GM12878 (cell line): ENCODE measurements around the gene TM9SF4. TPM values are rescaled to one million over a fixed set of nuclear protein-coding genes. Genes with fewer than 3 reads are reported as not detected.

Source experiments
- CUX1 ChIP-seq: IDR thresholded peaks from 2 replicates; pipeline ENCODE4 v1.6.1; 2012; ENCODE audit warnings: improper control_type of control experiment, low read depth, low read length; ENCODE audit not compliant: insufficient replicate concordance
- SMAD5 ChIP-seq: IDR thresholded peaks from 2 replicates; pipeline ENCODE4 v1.6.1; 2016; ENCODE audit warnings: antibody characterized with exemption, low read depth
- SMARCA5 ChIP-seq: fragments of 450-650 bp; IDR thresholded peaks from 2 replicates; pipeline ENCODE4 v1.6.1; 2017; ENCODE audit warnings: mild to moderate bottlenecking
- TCF7 ChIP-seq: IDR thresholded peaks from 2 replicates; pipeline ENCODE4 v1.6.1; 2014; ENCODE audit warnings: antibody characterized with exemption, borderline replicate concordance
- polyA plus RNA-seq, 11 experiments: library from polyadenylated mRNA; depleted of rRNA in 4 of 11; unstranded in 6 of 11; stranded (reverse) in 5 of 11; fragments of >200 nt; fragmentation: Nextera tagmentation in 4 of 11; fragmentation: Illumina TruSeq in 1 of 11; extraction: Ambion mirVana in 4 of 11; extraction: Trizol in 1 of 11; gene quantifications; 1 replicate in 1 of 11; 2 replicates in 10 of 11; pipeline versions ENCODE4 v1.2.1 to v1.2.3, GENCODE V29; 2011 to 2016; ENCODE audit warnings: inconsistent platforms in 2 of 11, missing spikeins in 2 of 11, low read depth in 1 of 11
- total RNA-seq, 4 experiments: library from RNA; depleted of rRNA in 3 of 4; stranded (reverse); fragments of >200 nt in 3 of 4; fragmentation: Illumina TruSeq in 1 of 4; extraction: Trizol in 1 of 4; gene quantifications; 2 replicates each; pipeline versions ENCODE4 v1.2.1 to v1.2.3, GENCODE V29; 2013 to 2021

The TM9SF4 gene
- total and polyA plus RNA-seq, 10 of the 15 experiments (the other 5 are each of a cell fraction or from before 2014, with no cell fraction given) = 8.5 to 47.8 (median 24.3) TPM

GRCh38 chr20:32204205-32205109, 94.9 kb downstream of the TM9SF4 start (continued):
- TF ChIP-seq CUX1 (no peak), TCF7 (no peak), SMAD5 (no peak), SMARCA5 (no peak)
